ENCODE results near the gene XPNPEP3.

GRCh38 chr22:40829131-40829530 lies 27.8 kb upstream of the XPNPEP3 start:
- TF ChIP-seq POLR2AphosphoS5 (IDR thresholded peaks at IDR 0.05; ENCODE audit: borderline replicate concordance, low read depth, low read length) (no peak), EZH2 (IDR thresholded peaks at IDR 0.05) (no peak)
